ENCODE results near the gene C1QB.
A peak's percentile ranks its signal among the peaks of the same experiment; 100 is the strongest.

Gene C1QB

DNA sequence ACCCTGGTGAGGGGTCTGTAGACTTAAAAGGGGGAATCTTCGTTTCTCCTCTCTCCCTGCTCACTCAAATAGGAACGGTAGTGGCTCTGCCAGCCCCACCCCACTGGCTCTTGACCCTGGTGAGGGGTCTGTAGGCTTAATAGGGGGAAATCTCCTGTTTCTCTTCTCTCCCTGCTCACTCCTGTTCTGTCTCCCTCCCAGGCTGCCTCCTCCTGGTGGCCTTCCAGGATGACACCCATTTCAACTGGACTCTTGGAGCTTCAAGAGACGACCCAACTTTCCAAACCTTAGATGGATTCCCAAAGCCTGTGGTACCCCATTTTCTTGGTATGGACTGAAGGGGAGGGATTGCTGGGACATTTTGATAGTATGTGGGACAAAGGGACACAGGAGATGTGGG is 56.2 kb downstream of the C1QB start:
- ChIA-PET CTCF (interaction anchor here (2.2 to 4.3 kb wide), 3 partner anchors 10 to 179 kb away, joined by 5 to 36 read pairs (median 29); no protein-coding TSS in a partner anchor), POLR2A (no interaction called here)
- TF ChIP-seq, protein P1, sequence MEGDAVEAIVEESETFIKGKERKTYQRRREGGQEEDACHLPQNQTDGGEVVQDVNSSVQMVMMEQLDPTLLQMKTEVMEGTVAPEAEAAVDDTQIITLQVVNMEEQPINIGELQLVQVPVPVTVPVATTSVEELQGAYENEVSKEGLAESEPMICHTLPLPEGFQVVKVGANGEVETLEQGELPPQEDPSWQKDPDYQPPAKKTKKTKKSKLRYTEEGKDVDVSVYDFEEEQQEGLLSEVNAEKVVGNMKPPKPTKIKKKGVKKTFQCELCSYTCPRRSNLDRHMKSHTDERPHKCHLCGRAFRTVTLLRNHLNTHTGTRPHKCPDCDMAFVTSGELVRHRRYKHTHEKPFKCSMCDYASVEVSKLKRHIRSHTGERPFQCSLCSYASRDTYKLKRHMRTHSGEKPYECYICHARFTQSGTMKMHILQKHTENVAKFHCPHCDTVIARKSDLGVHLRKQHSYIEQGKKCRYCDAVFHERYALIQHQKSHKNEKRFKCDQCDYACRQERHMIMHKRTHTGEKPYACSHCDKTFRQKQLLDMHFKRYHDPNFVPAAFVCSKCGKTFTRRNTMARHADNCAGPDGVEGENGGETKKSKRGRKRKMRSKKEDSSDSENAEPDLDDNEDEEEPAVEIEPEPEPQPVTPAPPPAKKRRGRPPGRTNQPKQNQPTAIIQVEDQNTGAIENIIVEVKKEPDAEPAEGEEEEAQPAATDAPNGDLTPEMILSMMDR (IDR thresholded peaks at IDR 0.05; ENCODE audit: insufficient read depth, low read length, missing control alignments), result peak; percentile 19
- no peak for DNase-seq (ENCODE audit: low read depth, low spot score)
- H3K4me3 ChIP-seq (ENCODE audit: low read depth, low read length), result no peak overlapping the region

DNA sequence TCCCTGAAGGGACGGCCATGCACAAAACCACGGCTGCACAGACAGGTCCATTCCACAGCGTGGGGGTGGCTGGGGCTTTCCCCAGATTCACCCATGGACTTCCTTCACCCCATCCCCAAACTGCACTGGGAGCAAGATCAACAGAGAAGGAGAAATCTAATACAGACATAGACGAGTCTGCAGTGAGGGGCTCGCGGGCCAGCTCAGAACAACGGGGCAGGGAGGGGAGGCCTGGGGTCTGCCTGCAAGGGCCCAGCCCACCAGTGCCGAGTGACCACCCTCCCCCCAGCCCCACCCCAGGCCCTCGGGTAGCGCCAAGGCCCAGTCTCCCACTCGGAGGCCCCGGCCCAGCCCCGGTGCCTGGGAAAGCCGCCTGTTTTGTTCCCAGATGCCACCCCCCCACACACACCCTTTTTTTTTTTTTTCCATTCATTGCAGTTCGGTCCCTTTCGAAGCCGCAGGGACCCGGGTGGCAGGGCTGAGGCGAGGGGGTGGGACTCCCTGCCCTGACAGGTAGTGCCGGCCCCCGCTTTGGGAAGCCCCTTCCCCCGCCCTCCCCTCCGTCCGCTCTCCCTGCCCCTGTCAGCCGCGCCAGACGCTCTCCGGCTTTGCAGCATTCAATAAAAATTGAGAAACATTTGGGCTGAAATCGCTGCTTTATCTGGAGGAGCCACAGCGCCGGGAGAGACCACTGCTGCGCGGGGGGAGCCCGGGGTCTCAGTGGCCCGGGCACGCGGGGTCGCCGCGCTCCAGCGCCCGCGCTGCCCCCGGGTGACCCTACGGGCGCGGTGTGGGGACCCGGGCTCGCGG is 57.1 kb downstream of the C1QB start:
- ChIA-PET CTCF (interaction anchor here (3.7 to 4.3 kb wide), 2 partner anchors 152 to 178 kb away, joined by 29 to 36 read pairs; no protein-coding TSS in a partner anchor), POLR2A (no interaction called here)
- TF ChIP-seq, protein P1 (IDR thresholded peaks at IDR 0.05; ENCODE audit: insufficient read depth, low read length, missing control alignments), result no peak
- peak overlapping the region; percentile 60 for H3K4me3 ChIP-seq (ENCODE audit: low read depth, low read length)
- no peak for DNase-seq (ENCODE audit: low read depth, low spot score)

DNA sequence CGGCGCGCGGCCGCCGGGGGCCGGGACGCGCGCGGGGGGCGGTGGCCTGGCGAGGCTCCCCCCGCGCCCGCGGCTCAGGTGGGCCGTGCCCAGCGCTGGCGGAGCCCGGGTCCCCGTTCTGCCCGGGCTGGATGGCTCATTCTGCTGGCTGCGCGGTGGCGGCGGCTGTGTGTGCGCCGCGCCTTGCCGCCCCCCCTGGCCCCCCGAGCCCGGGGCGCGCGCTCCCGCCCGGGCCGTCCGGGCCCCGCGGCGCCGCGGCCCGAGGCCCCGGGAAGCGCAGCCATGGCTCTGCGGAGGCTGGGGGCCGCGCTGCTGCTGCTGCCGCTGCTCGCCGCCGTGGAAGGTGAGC is 57.6 kb downstream of the C1QB start, which contains the start of gene EPHB2:
Gene EPHB2, plus strand, starts transcription at position 139 of the 349 bp plus-strand sequence. Its CDS starts 144 bp downstream, at position 283.
- TF ChIP-seq, protein P1 (IDR thresholded peaks at IDR 0.05; ENCODE audit: insufficient read depth, low read length, missing control alignments), result no peak
- CTCF ChIA-PET, result no interaction called here
- no peak for DNase-seq (ENCODE audit: low read depth, low spot score)
- POLR2A ChIA-PET, result no interaction called here
- H3K4me3 ChIP-seq (ENCODE audit: low read depth, low read length), result peak within 1 kb of the TSS; percentile 60

DNA sequence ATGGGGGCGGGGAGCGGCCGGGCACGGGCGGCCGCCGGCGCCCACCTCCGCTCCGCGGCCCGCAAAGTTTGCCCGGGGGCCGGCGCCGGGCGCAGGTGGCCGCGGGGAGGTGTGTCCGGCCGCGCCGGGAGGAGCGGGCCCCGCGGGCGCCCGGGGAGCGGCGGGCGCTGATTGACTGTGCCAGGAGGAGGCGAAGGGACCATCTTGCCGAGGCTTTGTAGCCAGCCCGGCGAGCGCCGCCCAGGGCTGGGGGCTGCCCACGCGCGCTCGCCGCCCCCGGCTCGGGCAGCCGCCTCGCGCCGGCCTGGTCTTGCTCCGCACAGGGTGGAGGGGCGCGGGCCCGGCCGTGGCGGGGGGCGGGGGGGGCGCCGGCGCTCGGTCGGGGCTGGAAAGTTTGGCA is 58.0 kb downstream of the C1QB start:
- no peak for DNase-seq (ENCODE audit: low read depth, low spot score)
- H3K4me3 ChIP-seq (ENCODE audit: low read depth, low read length), result peak overlapping the region; percentile 60
- TF ChIP-seq, protein P1 (IDR thresholded peaks at IDR 0.05; ENCODE audit: insufficient read depth, low read length, missing control alignments), result no peak
- ChIA-PET CTCF (interaction anchor here (2.3 kb wide), 1 partner anchor 21 kb away, joined by 10 read pairs; no protein-coding TSS in a partner anchor), POLR2A (no interaction called here)
